ENCODE data around the gene LCE7A. TPM values are rescaled to one million over a fixed set of nuclear protein-coding genes. Genes with fewer than 3 reads are reported as not detected.

LCE7A gene
- polyA plus RNA-seq, 1 donor from 2014 or later: not detected

GRCh38 chr1:152880907-152881306, 21.1 kb downstream of the LCE7A start:
- H3F3A ChIP-seq (ENCODE audit: insufficient read depth, low read length, poor library complexity, severe bottlenecking): no peaks in the 10 kb centered on the region
- H2AFZ ChIP-seq (ENCODE audit: low read depth, low read length): no peak overlapping the region
- H3K4me2 ChIP-seq (ENCODE audit: low read length): no peak overlapping the region
- no peaks in the 10 kb centered on the region for H3K9me3 ChIP-seq (ENCODE audit: low read length)
- TF ChIP-seq POLR2AphosphoS5 (IDR thresholded peaks at IDR 0.05) (no peak), TAF1 (IDR thresholded peaks at IDR 0.05; ENCODE audit: low read depth) (no peak), MXI1 (conservative IDR thresholded peaks at IDR 0.05; ENCODE audit: poor library complexity, severe bottlenecking) (no peak), EP300 (conservative IDR thresholded peaks at IDR 0.05; ENCODE audit: poor library complexity, severe bottlenecking) (no peak)
- no peaks in the 10 kb centered on the region for H3K9me2 ChIP-seq (ENCODE audit: insufficient read depth, low read length)
- no peak overlapping the region for H3K27ac ChIP-seq (ENCODE audit: low read length)
- H3K27me3 ChIP-seq (ENCODE audit: insufficient read depth, low read depth, low read length): no peaks in the 10 kb centered on the region
- H3K79me2 ChIP-seq (replicated peaks; ENCODE audit: insufficient read depth, low read length): no peaks in the 10 kb centered on the region
- H3K9ac ChIP-seq (ENCODE audit: low read length): no peak overlapping the region
- H3K4me3 ChIP-seq (ENCODE audit: low read length): no peak overlapping the region
- H3K36me3 ChIP-seq (ENCODE audit: insufficient read depth, low read length): no peaks in the 10 kb centered on the region
- no peaks in the 10 kb centered on the region for H4K20me1 ChIP-seq (ENCODE audit: insufficient read depth)

- Histone ChIP-seq H3K36me3 (ENCODE audit: insufficient read depth, low read length) (no peaks in the 10 kb centered on the region), H4K20me1 (ENCODE audit: insufficient read depth) (no peaks in the 10 kb centered on the region), H3K9ac (ENCODE audit: low read length) (no peak overlapping the region), H3K27ac (ENCODE audit: low read length) (no peak overlapping the region), H3F3A (ENCODE audit: insufficient read depth, low read length, poor library complexity, severe bottlenecking) (no peaks in the 10 kb centered on the region), H3K9me2 (ENCODE audit: insufficient read depth, low read length) (no peaks in the 10 kb centered on the region), H2AFZ (ENCODE audit: low read depth, low read length) (no peak overlapping the region), H3K4me2 (ENCODE audit: low read length) (no peak overlapping the region), H3K4me3 (ENCODE audit: low read length) (no peak overlapping the region), H3K79me2 (replicated peaks; ENCODE audit: insufficient read depth, low read length) (no peaks in the 10 kb centered on the region), H3K9me3 (ENCODE audit: low read length) (no peaks in the 10 kb centered on the region), H3K27me3 (ENCODE audit: insufficient read depth, low read depth, low read length) (no peaks in the 10 kb centered on the region)
- TF ChIP-seq EZH2 (IDR thresholded peaks at IDR 0.05; ENCODE audit: borderline replicate concordance, insufficient read depth, low read length, poor library complexity, severe bottlenecking) (no peak), POLR2AphosphoS5 (IDR thresholded peaks at IDR 0.05) (no peak), SMC3 (conservative IDR thresholded peaks at IDR 0.05; ENCODE audit: poor library complexity) (no peak), RAD21 (conservative IDR thresholded peaks at IDR 0.05) (no peak), TAF1 (IDR thresholded peaks at IDR 0.05; ENCODE audit: low read depth) (no peak), CTCF (IDR thresholded peaks at IDR 0.05; ENCODE audit: poor library complexity, severe bottlenecking) (no peak), EP300 (conservative IDR thresholded peaks at IDR 0.05; ENCODE audit: poor library complexity, severe bottlenecking) (no peak), MXI1 (conservative IDR thresholded peaks at IDR 0.05; ENCODE audit: poor library complexity, severe bottlenecking) (no peak), REST (IDR thresholded peaks at IDR 0.05; ENCODE audit: borderline replicate concordance) (no peak)
Measured at GRCh38 chr1:152884085-152884484, 24.3 kb downstream of the LCE7A start.

Measured in neural cell (in vitro differentiated cells).